Endothelial cell (in vitro differentiated cells): ENCODE results near the gene TLDC2. TPM values are rescaled to one million over a fixed set of nuclear protein-coding genes. Genes with fewer than 3 reads are reported as not detected.

Experiments
- DNase-seq: peaks from one replicate; pipeline ENCODE4 v3.0.0; 2021; ENCODE audit warnings: low spot score
- H3K27ac Mint-ChIP-seq: one replicate; pipeline ENCODE4 v1.8.0; 2021; ENCODE audit warnings: mixed read lengths, inconsistent platforms; ENCODE audit not compliant: unreplicated experiment
- H3K27me3 Mint-ChIP-seq: one replicate; pipeline ENCODE4 v1.8.0; 2021; ENCODE audit warnings: mild to moderate bottlenecking, moderate library complexity, mixed read lengths, inconsistent platforms; ENCODE audit not compliant: unreplicated experiment
- H3K36me3 Mint-ChIP-seq: one replicate; pipeline ENCODE4 v1.8.0; 2021; ENCODE audit warnings: mild to moderate bottlenecking, low read depth, mixed read lengths, inconsistent platforms; ENCODE audit not compliant: unreplicated experiment
- H3K4me1 Mint-ChIP-seq: one replicate; pipeline ENCODE4 v1.8.0; 2021; ENCODE audit warnings: mild to moderate bottlenecking, mixed read lengths, inconsistent platforms; ENCODE audit not compliant: unreplicated experiment
- H3K4me3 Mint-ChIP-seq: one replicate; pipeline ENCODE4 v1.8.0; 2021; ENCODE audit warnings: mild to moderate bottlenecking, mixed read lengths, inconsistent platforms; ENCODE audit not compliant: unreplicated experiment
- H3K9me3 Mint-ChIP-seq: one replicate; pipeline ENCODE4 v1.8.0; 2021; ENCODE audit warnings: mixed read lengths, inconsistent platforms; ENCODE audit not compliant: unreplicated experiment
- CTCF ChIP-seq: fragments of 200-600 bp; sonication (generic); IDR thresholded peaks from one replicate; pipeline ENCODE4 v1.5.0; 2021; ENCODE audit warnings: antibody characterized with exemption; ENCODE audit not compliant: unreplicated experiment
- total RNA-seq: library from RNA; stranded (reverse); fragmentation: NEBNext Ultra II Directional; extraction: Animal tissue kit (Norgen Biotek cat#: 25700); gene quantifications from one replicate; pipeline ENCODE4 v1.2.1, GENCODE V29; 2021; ENCODE audit not compliant: unreplicated experiment

TLDC2 gene
- total RNA-seq, 1 donor from 2014 or later = not detected

GRCh38 chr20:36832791-36833190, 43.1 kb upstream of the TLDC2 start:
- Mint-ChIP-seq H3K36me3 (no peaks in the 10 kb centered on the region), H3K27ac (no peak overlapping the region), H3K4me3 (no peak overlapping the region), H3K9me3 (no peaks in the 10 kb centered on the region), H3K27me3 (peaks cover 4% of the 10 kb centered on the region), H3K4me1 (peaks cover 2% of the 10 kb centered on the region)
- no peak for TF ChIP-seq CTCF
- no peak for DNase-seq

GRCh38 chr20:36833275-36834020, 42.5 kb upstream of the TLDC2 start:
- no peak overlapping the region for H3K27ac Mint-ChIP-seq
- no peak for TF ChIP-seq CTCF

DNA sequence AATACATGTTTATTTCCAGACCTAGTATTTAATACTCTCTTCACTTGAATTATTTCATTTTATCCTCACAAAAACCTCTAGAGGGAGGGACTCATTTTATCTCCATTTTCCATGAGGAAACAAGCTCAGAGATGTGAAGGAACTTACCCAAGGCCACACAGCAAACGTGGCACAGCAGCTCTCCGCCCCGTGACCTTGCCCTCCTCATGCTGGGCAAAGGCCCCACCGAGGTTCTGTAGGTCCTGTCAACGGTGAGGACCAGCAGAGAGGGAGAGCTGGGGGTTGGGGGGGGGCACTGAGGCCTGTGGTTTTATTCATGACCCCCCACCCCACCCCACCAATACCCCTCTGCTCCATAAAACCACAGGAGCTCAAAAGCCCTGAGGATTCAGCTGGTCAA, 40.9 kb upstream of the TLDC2 start:
- TF ChIP-seq CTCF = no peak
- Mint-ChIP-seq H3K4me3 (no peak overlapping the region), H3K27me3 (peaks cover 2% of the 10 kb centered on the region), H3K36me3 (no peaks in the 10 kb centered on the region), H3K4me1 (peaks cover 2% of the 10 kb centered on the region), H3K9me3 (no peaks in the 10 kb centered on the region), H3K27ac (no peak overlapping the region)
- no peak for DNase-seq

More at GRCh38 chr20:36833275-36834020, 42.5 kb upstream of the TLDC2 start:
- Mint-ChIP-seq H3K36me3 (no peaks in the 10 kb centered on the region), H3K9me3 (no peaks in the 10 kb centered on the region), H3K4me3 (no peak overlapping the region), H3K4me1 (peaks cover 2% of the 10 kb centered on the region), H3K27me3 (peaks cover 4% of the 10 kb centered on the region)
- DNase-seq = no peak

DNA sequence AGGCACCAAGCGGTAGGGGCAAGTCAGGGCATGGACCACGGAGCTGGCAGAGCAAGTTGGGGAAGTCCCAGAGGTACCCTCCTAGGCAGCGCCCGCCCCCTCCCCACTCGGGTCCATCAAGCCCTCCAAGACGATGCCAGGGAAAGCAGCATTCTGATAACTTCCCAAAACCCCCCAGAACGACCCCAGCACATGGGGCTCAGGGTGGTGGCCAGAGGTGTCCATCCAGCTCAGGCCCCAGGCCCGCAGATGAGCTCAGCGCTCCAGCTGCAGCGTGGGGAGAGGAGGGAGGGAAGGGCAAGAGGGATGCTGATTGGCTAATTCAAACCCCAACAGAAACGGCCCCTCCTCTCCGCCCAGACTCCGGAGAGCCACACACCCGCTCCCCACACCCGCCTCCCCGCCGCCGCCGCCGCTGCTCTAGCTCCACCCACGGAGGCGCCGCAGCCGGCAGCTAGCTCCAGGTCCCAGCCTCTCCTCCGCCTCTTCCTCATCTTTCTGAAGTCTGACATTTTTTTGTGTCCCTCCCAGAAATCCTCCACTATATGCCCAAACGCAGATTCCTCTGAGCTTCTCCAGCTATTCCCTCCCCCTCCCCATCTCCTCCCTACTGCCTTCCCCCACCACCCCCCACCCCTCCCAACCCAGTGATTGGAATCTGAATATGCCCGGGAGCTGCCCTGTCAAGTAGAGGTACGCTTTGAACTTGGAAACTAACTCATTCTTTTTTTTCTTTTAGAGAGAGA, 40.3 kb upstream of the TLDC2 start:
- Mint-ChIP-seq H3K4me1 (peaks cover 2% of the 10 kb centered on the region), H3K27ac (no peak overlapping the region), H3K27me3 (peaks cover 2% of the 10 kb centered on the region), H3K4me3 (peak overlapping the region; percentile 22), H3K36me3 (no peaks in the 10 kb centered on the region), H3K9me3 (no peaks in the 10 kb centered on the region)
- DNase-seq = peak; percentile 79
- no peak for TF ChIP-seq CTCF
